GM21576 (cell line): ENCODE measurements around the gene CYB5RL.
A peak's percentile ranks its signal among the peaks of the same experiment; 100 is the strongest.
"Not testable (repeated sequence)": the region's sequence is repeated elsewhere in the genome, so short reads cannot be mapped to it uniquely, and the experiment has no call there.

ENCODE experiments used
- ATAC-seq: cut with Tn5 transposase; IDR thresholded peaks from one replicate; pipeline ENCODE4 v1.9.1; 2021; ENCODE audit warnings: mild to moderate bottlenecking, moderate library complexity; ENCODE audit not compliant: unreplicated experiment

CYB5RL gene

GRCh38 chr1:54227091-54227602 is 27.3 kb upstream of the CYB5RL start:
- ATAC-seq: no peak

DNA sequence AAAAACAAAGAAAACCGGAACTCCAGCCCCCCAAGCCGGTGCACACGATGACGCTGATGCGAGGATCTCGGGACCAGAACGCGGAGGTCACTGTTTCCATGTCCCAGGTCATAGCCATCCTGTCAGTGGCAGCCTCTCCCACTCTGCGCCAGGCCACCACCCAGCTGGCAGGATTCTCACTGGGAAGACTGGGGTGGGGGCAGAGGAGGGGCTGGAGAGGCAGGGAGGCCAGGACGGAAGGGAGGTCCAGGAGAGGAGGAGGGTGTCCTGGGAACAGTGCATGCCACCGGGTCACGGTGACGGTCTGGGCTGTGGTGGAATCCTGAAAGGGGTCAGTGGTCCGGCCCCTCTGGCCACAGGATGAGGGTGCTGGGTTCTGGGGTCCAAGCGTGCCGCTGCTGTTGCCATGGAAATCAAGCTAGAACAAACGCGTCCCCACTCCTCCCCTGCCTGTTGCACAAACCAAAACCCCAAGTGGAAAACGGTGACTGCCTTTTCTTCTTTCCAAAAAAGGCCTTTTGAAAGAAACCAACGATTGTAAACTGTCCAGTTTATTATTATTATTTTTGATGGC is 26.2 kb upstream of the CYB5RL start:
- ATAC-seq: no peak

GRCh38 chr1:54225378-54225777 is 25.5 kb upstream of the CYB5RL start:
- no peak for ATAC-seq

- ATAC-seq: no peak
Measured at GRCh38 chr1:54224233-54224632, 24.4 kb upstream of the CYB5RL start.

GRCh38 chr1:54223441-54224202 is 23.8 kb upstream of the CYB5RL start:
- no peak for ATAC-seq

DNA sequence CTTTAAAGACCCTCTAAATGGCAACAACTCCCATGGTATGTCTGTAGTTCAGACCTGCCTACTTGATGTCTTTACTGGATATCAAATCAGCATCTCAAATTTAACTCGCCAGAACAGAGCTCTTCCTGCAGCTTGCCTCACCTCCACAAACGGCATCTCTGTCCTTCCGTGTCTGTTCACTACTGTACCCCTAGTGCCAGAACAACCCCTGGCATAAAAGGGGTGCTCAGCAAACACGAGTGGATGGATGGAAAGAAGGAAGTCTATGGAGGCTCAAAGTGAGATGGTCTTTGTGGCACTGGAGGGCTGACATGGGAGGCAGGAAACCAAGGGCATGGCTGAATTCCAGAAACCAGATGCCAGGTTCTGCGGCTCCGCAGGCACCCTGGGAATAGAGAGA is 22.9 kb upstream of the CYB5RL start:
- no peak for ATAC-seq

GRCh38 chr1:54221867-54222484 is 22.1 kb upstream of the CYB5RL start:
- ATAC-seq: no peak

GRCh38 chr1:54221113-54221834 is 21.4 kb upstream of the CYB5RL start:
- no peak for ATAC-seq

DNA sequence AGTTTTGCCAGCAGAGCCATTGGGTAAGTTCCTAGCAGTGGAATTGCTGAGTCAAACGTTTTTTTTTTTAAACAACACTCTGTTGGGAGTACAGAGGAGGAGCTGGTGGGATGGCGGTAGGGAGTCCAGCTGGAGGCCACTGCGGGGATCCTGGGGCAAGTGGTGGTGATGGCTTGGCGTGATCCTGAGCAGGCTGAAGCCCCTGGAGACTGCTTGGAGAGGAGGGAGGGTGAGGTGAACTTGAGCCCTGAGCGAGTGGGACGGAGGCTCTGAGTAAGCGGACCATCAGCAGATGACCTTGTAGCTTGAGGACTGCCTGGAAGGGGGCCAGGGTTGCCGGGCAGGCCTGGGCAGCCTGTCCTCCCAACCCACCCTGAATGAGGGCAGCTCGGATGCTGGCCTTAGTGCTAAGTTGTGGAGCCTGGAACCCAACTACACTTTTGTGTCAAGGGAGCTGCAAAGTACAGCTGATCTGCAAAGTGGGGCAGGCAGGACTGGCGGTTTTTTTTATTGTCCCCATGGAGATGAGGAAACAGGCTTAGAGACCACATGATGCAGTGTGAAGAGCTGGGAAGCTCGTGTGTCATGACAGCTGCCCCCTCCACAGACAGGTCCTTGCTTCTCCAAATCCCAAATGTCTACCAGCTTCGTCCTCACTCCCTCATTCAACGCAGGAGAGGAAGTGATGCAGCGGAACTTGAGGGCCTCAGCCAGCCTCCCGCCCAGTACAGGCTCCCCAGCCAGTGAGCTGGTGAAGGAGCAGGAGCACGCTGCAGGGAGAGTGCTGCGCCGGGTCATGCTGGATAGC is 20.4 kb upstream of the CYB5RL start:
- no peak for ATAC-seq

- no peak for ATAC-seq
Measured at GRCh38 chr1:54219688-54220003, 19.8 kb upstream of the CYB5RL start.

GRCh38 chr1:54218883-54219687 is 19.3 kb upstream of the CYB5RL start:
- no peak for ATAC-seq

- ATAC-seq: no peak
Measured at GRCh38 chr1:54215523-54215922, 15.7 kb upstream of the CYB5RL start.

- no peak for ATAC-seq
Measured at GRCh38 chr1:54212872-54213271, 13.0 kb upstream of the CYB5RL start.

- not testable (repeated sequence) for ATAC-seq
Measured at GRCh38 chr1:54207896-54208295, 8.1 kb upstream of the CYB5RL start.

- no peak for ATAC-seq
Measured at GRCh38 chr1:54207287-54207686, 7.5 kb upstream of the CYB5RL start.

- no peak for ATAC-seq
Measured at GRCh38 chr1:54204199-54204598, 4.4 kb upstream of the CYB5RL start.

GRCh38 chr1:54200519-54200997 is 728 bp upstream of the CYB5RL start:
- no peak for ATAC-seq

DNA sequence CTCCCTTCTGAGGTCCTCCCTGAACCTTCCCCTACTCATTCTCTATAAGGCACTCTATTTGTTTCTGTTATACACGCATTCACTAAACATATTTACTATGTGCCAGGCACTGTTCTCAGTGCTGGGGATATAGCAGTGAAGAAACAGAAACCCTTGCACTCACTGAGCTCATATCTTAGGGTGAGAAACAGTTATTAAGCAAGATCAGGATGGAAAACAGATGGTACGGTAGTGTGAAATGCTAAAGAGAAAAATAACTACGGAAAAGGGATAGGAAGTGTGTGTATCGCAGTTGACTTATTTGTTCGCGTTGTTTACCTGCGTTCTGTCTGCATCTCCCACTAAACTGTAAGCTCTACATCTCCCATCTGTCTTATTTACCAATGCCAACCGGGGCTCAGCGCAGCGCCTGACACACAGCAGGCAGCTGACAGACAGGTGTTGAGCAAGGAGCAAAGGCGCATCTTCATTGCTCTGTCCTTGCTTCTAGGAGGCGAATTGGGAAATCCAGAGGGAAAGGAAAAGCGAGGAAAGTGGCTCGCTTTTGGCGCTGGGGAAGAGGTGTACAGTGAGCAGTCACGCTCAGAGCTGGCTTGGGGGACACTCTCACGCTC is 572 bp downstream of the CYB5RL start:
- peak; percentile 2 for ATAC-seq

GRCh38 chr1:54193453-54193852 is 6.4 kb downstream of the CYB5RL start:
- ATAC-seq: no peak
